SU-DHL-6 (cell line): ENCODE measurements around the gene IQSEC2.

ENCODE experiments used
- H2AFZ ChIP-seq: fragments of 200-600 bp; sonication (generic); 2 replicates; pipeline ENCODE4 v1.6.1; 2014; ENCODE audit warnings: low read depth, mild to moderate bottlenecking, moderate library complexity, mixed read lengths, antibody characterized with exemption, low read length; ENCODE audit not compliant: severe bottlenecking
- H3F3A ChIP-seq: fragments of 200-600 bp; shearing (Covaris generic); 2 replicates; pipeline ENCODE4 v1.6.0; 2016; ENCODE audit warnings: antibody characterized with exemption, mild to moderate bottlenecking; ENCODE audit not compliant: insufficient read depth
- H3K27ac ChIP-seq: fragments of 200-600 bp; sonication (generic); 2 replicates; pipeline ENCODE4 v1.5.1; 2016; ENCODE audit warnings: low read depth, mild to moderate bottlenecking, low read length, moderate library complexity, mixed read lengths
- H3K27me3 ChIP-seq: fragments of 200-600 bp; sonication (generic), shearing (Covaris generic); 2 replicates; pipeline ENCODE4 v1.6.0; 2014; ENCODE audit warnings: mild to moderate bottlenecking, low read length
- H3K36me3 ChIP-seq: fragments of 200-600 bp; sonication (generic); 2 replicates; pipeline ENCODE4 v1.6.1; 2014; ENCODE audit warnings: mild to moderate bottlenecking, low read length, mixed read lengths
- H3K4me2 ChIP-seq: fragments of 300-600, 200-600 bp; shearing (Covaris generic), sonication (generic); 2 replicates; pipeline ENCODE4 v1.6.0; 2014; ENCODE audit warnings: low read length, low read depth, mild to moderate bottlenecking; ENCODE audit not compliant: poor library complexity, severe bottlenecking
- H3K4me3 ChIP-seq: fragments of 200-600 bp; sonication (generic); 2 replicates; pipeline ENCODE4 v1.5.1; 2014; ENCODE audit warnings: antibody characterized with exemption, low read length, mild to moderate bottlenecking, mixed read lengths; ENCODE audit not compliant: insufficient read depth, poor library complexity, severe bottlenecking
- H3K79me2 ChIP-seq: fragments of 200-600 bp; sonication (generic); 2 replicates; pipeline ENCODE4 v1.6.1; 2014; ENCODE audit warnings: mild to moderate bottlenecking, low read length, moderate library complexity; ENCODE audit not compliant: insufficient read depth
- H3K9ac ChIP-seq: fragments of 200-600 bp; sonication (generic); 2 replicates; pipeline ENCODE4 v1.7.0; 2014; ENCODE audit warnings: mild to moderate bottlenecking, low read length
- H3K9me2 ChIP-seq: fragments of 200-600 bp; sonication (generic); replicated peaks from 2 replicates; pipeline ENCODE4 v1.6.1; 2014; ENCODE audit warnings: low read length; ENCODE audit not compliant: insufficient read depth
- H3K9me3 ChIP-seq: fragments of 200-600 bp; sonication (generic); 2 replicates; pipeline ENCODE4 v1.6.1; 2014; ENCODE audit warnings: low read length, mixed read lengths; ENCODE audit not compliant: insufficient read depth
- H4K20me1 ChIP-seq: fragments of 200-600 bp; sonication (generic); 2 replicates; pipeline ENCODE4 v1.6.1; 2014; ENCODE audit warnings: low read depth, mild to moderate bottlenecking, antibody characterized with exemption, low read length, moderate library complexity, mixed read lengths
- CTCF ChIP-seq: fragments of 200-600 bp; sonication (generic); IDR thresholded peaks from one replicate; pipeline ENCODE4 v1.5.1; 2017; ENCODE audit warnings: antibody characterized with exemption, mild to moderate bottlenecking, low read length, moderate library complexity; ENCODE audit not compliant: insufficient read depth, poor library complexity, severe bottlenecking
- EZH2phosphoT487 ChIP-seq: fragments of 200-600 bp; sonication (generic), shearing (Covaris generic); conservative IDR thresholded peaks from 2 replicates; pipeline ENCODE4 v1.6.1; 2018; ENCODE audit warnings: mild to moderate bottlenecking, antibody characterized with exemption, low read length, moderate library complexity, mixed read lengths

Gene IQSEC2

GRCh38 chrX:53288189-53288588 lies 6.8 kb upstream of the IQSEC2 start:
- Histone ChIP-seq H2AFZ (peak overlapping the region; percentile 72), H3K27ac (no peak overlapping the region), H3F3A (no peaks in the 10 kb centered on the region), H3K9me3 (no peaks in the 10 kb centered on the region), H3K79me2 (no peaks in the 10 kb centered on the region), H3K27me3 (no peaks in the 10 kb centered on the region), H4K20me1 (no peaks in the 10 kb centered on the region), H3K9me2 (no peaks in the 10 kb centered on the region), H3K36me3 (no peaks in the 10 kb centered on the region), H3K9ac (peak overlapping the region; percentile 24; the same call in 1 of the 2 replicates), H3K4me3 (no peak overlapping the region), H3K4me2 (no peak overlapping the region)
- TF ChIP-seq CTCF (no peak), EZH2phosphoT487 (no peak)

GRCh38 chrX:53287493-53288138 lies 6.2 kb upstream of the IQSEC2 start:
- TF ChIP-seq CTCF (no peak), EZH2phosphoT487 (no peak)
- Histone ChIP-seq H3K9me3 (no peaks in the 10 kb centered on the region), H3K9ac (peak overlapping the region; percentile 24; the same call in 1 of the 2 replicates), H3K27me3 (no peaks in the 10 kb centered on the region), H3K4me3 (no peak overlapping the region), H3K79me2 (no peaks in the 10 kb centered on the region), H4K20me1 (no peaks in the 10 kb centered on the region), H2AFZ (peak overlapping the region; percentile 72), H3K4me2 (peak overlapping the region; percentile 27), H3K27ac (no peak overlapping the region), H3F3A (no peaks in the 10 kb centered on the region), H3K36me3 (no peaks in the 10 kb centered on the region), H3K9me2 (no peaks in the 10 kb centered on the region)

- Histone ChIP-seq H3K27ac (no peak overlapping the region), H3K27me3 (no peaks in the 10 kb centered on the region)
Observed at GRCh38 chrX:53286171-53286570, 4.8 kb upstream of the IQSEC2 start.

More at GRCh38 chrX:53286171-53286570, 4.8 kb upstream of the IQSEC2 start:
- no peaks in the 10 kb centered on the region for H3F3A ChIP-seq
- H3K36me3 ChIP-seq: no peaks in the 10 kb centered on the region
- H4K20me1 ChIP-seq: no peaks in the 10 kb centered on the region
- H2AFZ ChIP-seq: no peak overlapping the region
- H3K4me3 ChIP-seq: no peak overlapping the region
- TF ChIP-seq CTCF (no peak), EZH2phosphoT487 (no peak)
- no peak overlapping the region for H3K4me2 ChIP-seq
- no peaks in the 10 kb centered on the region for H3K9me2 ChIP-seq
- no peaks in the 10 kb centered on the region for H3K79me2 ChIP-seq
- H3K9me3 ChIP-seq: no peaks in the 10 kb centered on the region
- H3K9ac ChIP-seq: no peak overlapping the region
